B cell (primary cell): ENCODE data around the gene AK8. TPM values are rescaled to one million over a fixed set of nuclear protein-coding genes. Genes with fewer than 3 reads are reported as not detected.

Experiments
- polyA plus RNA-seq: library from polyadenylated mRNA; depleted of rRNA; stranded (reverse); fragments of >200 nt; gene quantifications from 2 replicates; pipeline ENCODE4 v1.2.3, GENCODE V29; 2012
- total RNA-seq, 2 donors: library from RNA; stranded (reverse); fragments of 120-200 nt in 1 of 2; gene quantifications; 1 replicate in 1 of 2; 2 replicates in 1 of 2; pipeline versions ENCODE4 v1.2.3 to v1.2.4, GENCODE V29; 2013 to 2022

Gene AK8
- total and polyA plus RNA-seq, 2 donors (not counting 1 experiment from before 2014, with no cell fraction given): 1.9 to 8.6 TPM

Other genes with a start within 250 kb of the AK8 start
- gene DDX31, start 208.3 kb downstream of the AK8 start, total RNA-seq: 22.2 and 22.7 TPM in 2 replicates
- gene DDX31, start 208.3 kb downstream of the AK8 start, polyA plus RNA-seq: 16.4 and 18.8 TPM in 2 replicates
- 17.0 and 18.8 TPM in 2 replicates for gene GTF3C4, start 207.8 kb downstream of the AK8 start, total RNA-seq
- gene GTF3C4, start 207.8 kb downstream of the AK8 start, polyA plus RNA-seq: 1.5 and 2.5 TPM in 2 replicates
- gene SPACA9, start 614 bp upstream of the AK8 start, total RNA-seq: 2.4 and 2.8 TPM in 2 replicates
- 2.9 and 4.5 TPM in 2 replicates for gene SPACA9, start 614 bp upstream of the AK8 start, polyA plus RNA-seq
- gene TSC1, start 66.3 kb upstream of the AK8 start, total RNA-seq: 102 and 108 TPM in 2 replicates
- 34.4 and 45.6 TPM in 2 replicates for gene TSC1, start 66.3 kb upstream of the AK8 start, polyA plus RNA-seq
- 0.85 TPM in 1 of 2 replicates, not detected in the other for gene GFI1B, start 100.4 kb upstream of the AK8 start, total RNA-seq
- 0.09 and 0.63 TPM in 2 replicates for gene GFI1B, start 100.4 kb upstream of the AK8 start, polyA plus RNA-seq
- gene GTF3C5, start 152.7 kb upstream of the AK8 start, total RNA-seq: 77.3 and 80.5 TPM in 2 replicates
- gene GTF3C5, start 152.7 kb upstream of the AK8 start, polyA plus RNA-seq: 91.2 and 101 TPM in 2 replicates
- gene CEL, start 183.7 kb upstream of the AK8 start, total RNA-seq: 0.57 and 0.61 TPM in 2 replicates
- gene CEL, start 183.7 kb upstream of the AK8 start, polyA plus RNA-seq: 0.51 and 0.75 TPM in 2 replicates
- 55.7 and 62.4 TPM in 2 replicates for gene RALGDS, start 243.0 kb upstream of the AK8 start, total RNA-seq
- 87.9 and 88.0 TPM in 2 replicates for gene RALGDS, start 243.0 kb upstream of the AK8 start, polyA plus RNA-seq